ENCODE data around the gene DISC1.

- TF ChIP-seq CTCF (IDR thresholded peaks at IDR 0.05) (peak; percentile 61 to 74 (median 70)), POLR2A (IDR thresholded peaks at IDR 0.05) (no peak)
These were observed 22.9 kb upstream of the DISC1 start for GRCh38 chr1:231603598-231604275.

Data from uterus (tissue), 2 donors.